Stomach (tissue), 4 donors: ENCODE results near the gene ESYT3.

Experiments used
- CTCF ChIP-seq, 7 experiments: fragments of 450-650 bp in 4 of 7; fragments of 200-600 bp in 3 of 7; sonication (generic) in 3 of 7; IDR thresholded peaks; one replicate each; pipeline ENCODE4 v1.5.1; 2016 to 2019; ENCODE audit warnings: antibody characterized with exemption in 7 of 7, control low read depth in 2 of 7, mild to moderate bottlenecking in 1 of 7
- EP300 ChIP-seq: sonication (generic); formaldehyde crosslinking; IDR thresholded peaks from one replicate; pipeline ENCODE4 v1.6.1; 2017; ENCODE audit warnings: antibody characterized with exemption
- POLR2A ChIP-seq, 4 donors: fragments of 450-650 bp; IDR thresholded peaks; one replicate each; pipeline ENCODE4 v1.6.1; 2016; ENCODE audit warnings: antibody characterized with exemption in 4 of 4, control low read depth in 2 of 4, mild to moderate bottlenecking in 1 of 4, moderate library complexity in 1 of 4
- POLR2AphosphoS5 ChIP-seq, 3 donors: sonication (generic); formaldehyde crosslinking; IDR thresholded peaks; one replicate each; pipeline ENCODE4 v1.6.1; 2016; ENCODE audit warnings: antibody characterized with exemption in 3 of 3

- TF ChIP-seq CTCF (IDR thresholded peaks at IDR 0.05) (no peak), POLR2A (IDR thresholded peaks at IDR 0.05) (no peak), POLR2AphosphoS5 (IDR thresholded peaks at IDR 0.05) (no peak), EP300 (no peak)
Measured at GRCh38 chr3:138406606-138407005, 27.8 kb upstream of the ESYT3 start.
